DMS153 treated with DMSO at 0.1 percent for 48 hours (cell line): ENCODE results near the gene DNAJC27.

Experiments
- DNase-seq: peaks from one replicate; lab custom pipeline; 2025; ENCODE audit not compliant: unreplicated experiment; lab: John Stamatoyannopoulos, UW

The DNAJC27 gene

DNA sequence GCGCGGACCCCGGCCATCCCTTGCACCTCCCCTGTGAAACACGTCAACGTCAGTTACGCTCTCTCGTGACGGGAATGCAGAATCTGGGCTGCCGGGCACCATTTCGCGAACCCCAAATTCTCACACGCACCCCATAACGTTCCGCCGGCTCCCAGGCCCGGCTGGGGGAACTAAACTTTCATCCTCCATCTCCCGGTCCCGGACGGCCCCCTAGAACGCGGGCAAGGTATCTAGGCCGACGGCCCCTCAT, 544 bp downstream of the DNAJC27 start:
- DNase-seq: no peak

DNA sequence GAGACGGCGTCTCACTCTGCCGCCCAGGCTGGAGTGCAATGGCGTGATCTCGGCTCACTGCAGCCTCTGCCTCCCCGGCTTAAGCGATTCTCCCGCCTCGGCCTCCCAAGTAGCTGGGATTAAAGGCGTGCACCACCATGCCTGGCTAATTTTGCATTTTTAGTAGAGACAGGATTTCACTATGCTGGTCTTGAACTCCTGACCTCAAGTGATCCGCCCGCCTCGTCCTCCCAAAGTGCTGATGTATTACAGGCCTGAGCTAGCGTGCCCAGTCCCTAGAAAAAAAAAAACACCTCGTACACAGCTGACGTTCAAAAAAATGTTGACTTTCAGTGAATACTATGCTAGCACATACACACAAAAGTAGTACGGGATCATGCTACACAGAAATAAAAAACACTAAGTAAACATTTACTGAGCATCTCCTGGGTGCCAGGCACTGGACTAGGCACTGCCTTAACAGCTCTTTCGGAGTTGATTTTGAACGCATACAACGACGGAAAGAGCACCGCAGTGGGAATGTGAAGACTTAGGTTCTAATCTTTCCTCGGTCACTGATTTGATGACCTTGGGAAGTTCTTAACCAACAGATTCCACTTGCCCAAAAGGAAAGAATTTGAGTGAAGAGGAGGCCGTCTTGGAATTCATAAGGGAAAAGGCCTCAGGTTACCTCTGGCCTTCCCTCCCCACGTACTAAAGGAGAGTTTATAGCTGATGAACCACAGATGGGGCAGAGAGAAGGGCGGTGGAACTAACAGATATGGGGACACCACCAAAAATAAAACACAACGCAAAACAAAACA, 1.1 kb downstream of the DNAJC27 start:
- no peak for DNase-seq

DNA sequence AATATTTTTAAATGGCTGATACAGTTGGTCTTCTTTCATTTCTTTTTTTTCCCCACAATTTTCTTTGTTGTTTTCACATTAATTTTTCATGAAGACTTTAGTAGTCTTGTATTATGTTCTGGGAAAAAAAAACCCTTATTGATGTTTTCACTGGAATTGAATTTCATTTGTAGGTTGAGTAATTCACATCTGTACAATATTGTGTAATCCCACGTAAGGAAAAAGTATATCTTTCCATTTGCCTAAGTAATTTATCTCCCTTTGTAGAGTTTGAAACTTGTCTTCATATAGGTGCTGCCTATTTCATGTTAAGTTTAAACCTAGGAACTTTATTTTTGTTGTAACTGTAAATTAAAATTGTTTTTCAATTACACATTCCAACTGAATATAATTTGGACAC, 2.0 kb downstream of the DNAJC27 start:
- DNase-seq: no peak

DNA sequence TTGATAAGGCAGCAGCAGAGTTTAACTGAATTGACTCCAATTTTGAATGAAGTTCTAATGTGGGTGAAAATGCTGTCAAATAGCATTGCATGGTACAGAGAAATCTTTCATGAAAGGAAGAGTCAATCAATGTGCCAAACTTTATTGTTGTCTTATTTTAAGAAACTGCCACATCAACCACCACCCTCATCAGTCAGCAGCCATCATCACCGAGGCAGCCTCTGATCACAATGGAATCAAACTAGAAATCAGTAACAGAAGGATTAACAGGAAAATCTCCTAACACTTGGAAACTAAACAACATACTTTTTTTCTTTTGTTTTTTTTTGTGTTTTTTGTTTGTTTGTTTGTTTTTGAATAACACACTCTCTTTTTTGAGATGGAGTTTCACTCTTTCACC, 9.9 kb downstream of the DNAJC27 start:
- DNase-seq: no peak

DNA sequence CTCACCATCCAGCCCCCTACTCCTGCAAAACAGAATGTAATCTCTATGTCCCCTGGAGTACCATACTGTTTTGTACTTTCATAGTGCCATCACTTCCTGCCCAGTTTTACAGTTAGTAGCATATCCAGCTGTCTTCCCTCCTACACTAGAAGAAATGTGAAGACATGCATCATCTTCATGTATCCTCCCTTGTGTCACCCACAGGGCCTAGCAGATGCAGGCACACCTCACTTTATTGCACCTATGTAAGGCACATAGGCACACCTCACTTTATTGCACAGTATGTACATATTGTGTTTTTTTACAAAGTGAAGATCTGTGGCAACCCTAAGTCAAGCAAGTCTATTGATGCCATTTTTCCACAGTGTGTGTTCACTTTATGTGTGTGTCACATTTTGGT, 12.0 kb downstream of the DNAJC27 start:
- no peak for DNase-seq

DNA sequence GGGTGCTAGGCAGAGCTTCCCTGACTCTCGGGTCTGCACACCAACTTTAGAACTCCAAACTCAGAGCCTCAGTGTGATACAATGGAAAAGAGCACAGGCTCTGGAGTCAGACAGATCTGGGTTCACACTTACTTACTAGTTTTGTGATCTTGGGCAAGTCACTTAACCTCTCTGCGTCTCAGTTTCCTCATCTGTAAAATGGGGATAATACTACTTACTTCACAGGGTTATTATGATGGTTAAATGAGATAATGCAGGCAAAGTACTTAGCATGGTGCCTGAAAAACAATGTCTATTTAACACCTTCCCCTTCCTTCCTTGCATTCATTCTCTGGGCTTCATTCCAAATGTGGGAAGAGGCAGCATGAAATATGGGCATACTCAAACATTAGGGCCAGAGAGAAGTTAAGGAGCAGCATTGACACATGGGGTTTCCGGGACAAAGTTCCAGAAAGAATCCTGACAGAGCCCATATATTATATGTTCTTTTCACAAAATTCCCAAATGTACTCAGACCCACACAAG, 13.3 kb downstream of the DNAJC27 start:
- DNase-seq: no peak

DNA sequence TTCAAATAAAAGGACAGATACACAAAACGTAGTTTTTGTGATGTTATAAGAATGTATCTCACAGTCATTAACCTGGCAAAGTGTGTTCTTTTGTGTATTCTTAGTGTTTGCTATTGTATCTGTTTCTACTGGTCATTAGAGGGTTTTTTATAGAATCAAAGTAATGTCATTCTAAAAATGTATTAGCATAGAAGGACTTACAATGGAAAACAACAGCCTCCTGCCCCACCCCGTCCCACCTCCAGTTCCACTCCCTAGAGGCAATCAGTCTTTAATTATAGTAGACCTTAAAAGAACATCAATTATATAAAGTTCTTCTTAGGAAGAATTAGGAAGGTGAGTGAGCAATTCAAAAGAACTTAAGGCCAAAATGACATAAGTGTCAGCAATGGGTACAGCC, 13.8 kb downstream of the DNAJC27 start:
- no peak for DNase-seq

DNA sequence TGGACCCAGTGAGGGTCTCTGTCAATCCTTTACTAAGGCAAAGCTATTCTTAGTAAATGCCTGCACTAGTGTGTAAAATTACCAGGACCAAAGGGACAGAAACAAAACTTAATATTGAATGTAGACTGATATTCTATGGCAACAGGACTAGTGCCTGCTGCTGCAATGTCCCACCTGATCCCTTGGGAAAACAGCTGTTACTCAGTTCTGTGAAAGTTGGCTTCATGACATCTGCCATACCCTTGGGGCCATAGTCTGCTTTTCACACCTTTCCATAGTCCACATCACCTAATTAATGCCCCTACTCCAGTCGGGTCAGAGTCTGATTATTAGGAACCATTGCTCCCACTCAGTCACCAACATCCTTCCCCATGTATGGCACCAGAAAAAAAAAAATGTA, 14.5 kb downstream of the DNAJC27 start:
- DNase-seq: no peak

DNA sequence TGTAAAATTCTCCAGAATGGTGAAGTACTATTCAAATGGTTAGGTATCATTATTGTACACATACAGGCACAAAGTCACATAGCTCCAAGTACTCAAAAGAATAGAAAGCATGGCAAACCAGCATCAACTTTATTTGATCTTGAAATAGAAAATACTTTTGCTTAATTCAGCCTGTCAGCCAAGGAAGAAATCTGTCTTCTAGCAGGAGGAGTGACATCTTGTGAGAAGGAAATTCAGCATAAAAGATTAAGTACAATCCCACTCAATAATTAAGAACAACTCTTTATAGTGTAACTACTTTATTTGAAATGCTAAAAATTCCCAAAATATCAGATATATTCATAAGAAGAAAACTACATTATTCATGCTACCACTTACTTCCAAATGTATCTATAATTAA, 15.8 kb downstream of the DNAJC27 start:
- DNase-seq: no peak

DNA sequence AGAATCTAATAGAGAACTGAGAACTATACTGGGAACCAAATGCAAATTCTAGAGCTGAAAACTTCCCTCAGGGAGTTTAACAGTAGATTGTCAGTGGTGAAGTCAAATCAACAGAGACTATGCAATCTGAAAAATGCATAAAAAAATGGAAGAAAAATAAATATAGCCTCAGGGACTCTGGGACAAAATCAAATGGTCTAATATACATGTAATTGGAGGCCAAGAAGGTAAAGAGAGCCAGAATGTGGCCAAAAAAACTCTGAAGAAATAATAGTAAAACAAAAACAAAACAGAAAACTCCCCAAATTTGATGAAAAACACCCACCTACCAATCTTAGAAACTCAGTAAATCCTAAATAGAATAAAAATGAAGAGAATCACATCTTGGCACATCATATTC, 16.5 kb downstream of the DNAJC27 start:
- no peak for DNase-seq

DNA sequence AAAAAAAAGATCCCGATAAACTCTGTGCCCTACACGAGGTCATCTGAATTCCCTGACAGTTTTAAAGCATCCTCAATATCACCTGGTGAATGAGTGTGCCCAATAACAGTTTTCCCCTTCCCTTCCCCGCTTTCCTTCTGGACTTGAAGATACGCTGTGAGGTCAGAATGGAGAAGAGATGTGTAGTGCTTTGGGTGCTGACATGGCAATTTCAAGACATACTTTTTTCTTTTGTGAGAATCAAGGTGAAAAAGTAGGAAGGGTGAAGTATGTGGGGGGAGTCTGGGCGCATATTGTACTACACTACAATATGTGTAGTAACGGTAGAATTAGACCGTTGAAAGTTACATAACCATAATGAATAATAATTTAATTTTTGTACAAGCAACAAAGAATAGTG, 21.7 kb downstream of the DNAJC27 start:
- DNase-seq: no peak

DNA sequence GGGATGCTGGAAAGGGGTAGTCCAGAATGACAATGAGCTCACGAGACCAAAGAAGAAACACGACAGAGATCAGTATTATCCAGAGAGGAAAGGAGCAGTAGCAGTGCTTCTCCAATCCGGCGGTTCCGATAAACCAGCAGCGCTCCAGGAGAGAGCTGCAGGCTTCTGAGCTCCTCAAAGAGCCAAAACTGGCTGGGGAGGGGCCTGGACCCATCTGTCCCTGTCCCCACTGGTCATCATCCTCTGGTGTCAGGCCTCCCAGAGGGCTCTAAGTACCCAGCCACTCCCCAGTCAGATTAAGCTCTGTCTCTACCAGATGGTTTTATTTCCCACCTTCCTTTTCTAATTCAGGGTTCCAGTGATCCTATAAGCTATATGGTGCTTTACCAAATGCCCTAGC, 23.2 kb downstream of the DNAJC27 start:
- DNase-seq: no peak

DNA sequence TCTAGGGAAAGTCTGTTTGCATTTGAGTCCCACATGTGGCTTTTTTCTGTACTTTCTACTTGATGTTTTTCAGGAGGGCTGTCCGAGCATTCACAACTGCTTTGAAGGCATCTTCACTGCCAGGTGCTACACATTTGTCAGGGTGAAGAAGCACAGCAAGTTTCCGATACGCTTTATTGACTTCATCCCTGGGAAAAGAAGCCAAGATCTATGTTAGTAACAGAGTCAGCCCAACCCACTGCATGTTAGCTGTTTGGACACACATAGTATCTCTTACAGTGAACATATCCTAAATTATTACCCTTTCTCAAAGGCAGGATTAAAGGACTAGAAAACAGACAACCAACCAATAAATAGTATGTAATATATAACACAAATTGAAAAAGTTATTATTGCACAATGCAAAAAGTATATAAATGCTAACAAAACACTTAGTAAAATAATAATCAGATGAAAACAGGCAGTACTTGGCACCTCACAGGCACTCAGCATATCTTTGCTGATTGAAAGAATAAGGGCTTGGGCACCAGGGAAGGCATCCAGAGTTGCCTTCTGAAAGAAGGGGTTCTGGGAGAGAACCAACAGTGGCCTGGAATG, 24.1 kb downstream of the DNAJC27 start:
- DNase-seq: no peak

DNA sequence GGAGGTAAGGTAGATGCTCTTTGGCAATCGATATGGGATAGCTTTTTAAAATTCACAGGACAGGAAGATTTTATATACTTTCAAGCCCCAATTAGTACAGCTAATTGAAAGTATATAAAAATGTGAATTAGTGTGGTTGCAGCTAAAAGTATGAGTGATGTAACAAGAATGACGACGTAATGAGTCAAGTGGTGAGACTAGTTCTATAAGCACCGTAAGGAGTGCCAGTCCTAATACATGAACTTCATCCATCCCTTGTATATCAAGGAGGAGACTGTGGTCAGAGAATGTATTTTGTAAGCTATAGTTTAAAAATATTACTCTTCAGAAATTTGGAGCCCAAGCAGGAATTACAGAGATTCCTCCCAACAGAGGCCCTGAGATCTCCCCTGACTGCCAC, 25.8 kb downstream of the DNAJC27 start:
- DNase-seq: no peak

DNA sequence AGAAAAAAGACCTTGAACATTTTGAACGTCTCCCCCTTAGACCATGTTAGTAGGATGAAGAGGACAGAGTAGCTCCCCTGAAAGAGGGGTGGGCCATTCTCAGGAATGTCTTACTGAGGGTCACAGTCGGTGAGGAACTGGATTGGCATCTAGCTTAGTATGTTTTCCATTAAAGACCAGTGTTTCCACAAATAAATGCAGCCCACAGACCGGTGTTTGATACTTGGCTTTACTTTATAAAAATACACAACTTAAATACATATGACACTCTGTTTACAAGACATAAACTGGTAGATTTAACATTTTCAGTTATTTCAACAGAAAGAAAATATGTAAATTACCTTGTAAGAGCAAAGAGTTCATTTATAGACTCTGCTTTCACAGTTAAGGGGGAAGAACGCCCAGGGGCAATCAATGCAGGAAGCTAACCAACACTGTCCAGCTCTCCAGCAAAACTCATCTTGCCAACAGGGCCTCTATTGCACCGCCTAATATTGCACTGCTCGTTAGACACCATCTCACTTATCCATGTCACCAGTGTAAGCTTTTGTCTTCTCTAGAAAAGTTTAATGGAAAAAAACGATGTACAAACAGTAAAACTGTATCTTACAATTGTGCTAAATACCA, 28.2 kb downstream of the DNAJC27 start:
- DNase-seq: no peak

DNA sequence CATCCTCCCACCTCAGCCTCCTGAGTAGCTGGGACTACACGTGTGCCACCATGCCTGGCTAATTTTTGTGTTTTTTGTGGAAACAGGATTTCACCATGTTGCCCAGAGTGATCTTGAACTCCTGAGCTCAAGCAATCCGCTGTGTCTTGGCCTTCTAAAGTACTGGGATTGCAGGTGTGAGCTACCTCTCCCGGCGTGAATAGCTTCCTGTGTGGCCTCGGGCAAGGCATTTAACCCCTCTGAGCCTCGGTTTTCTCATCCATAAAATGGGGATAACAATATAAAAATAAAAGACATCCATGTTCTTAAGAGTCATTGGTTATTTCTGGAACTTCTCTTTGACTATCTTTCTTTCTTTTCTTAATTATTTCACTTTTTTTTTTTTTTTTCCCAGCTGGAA, 32.4 kb downstream of the DNAJC27 start:
- no peak for DNase-seq

DNA sequence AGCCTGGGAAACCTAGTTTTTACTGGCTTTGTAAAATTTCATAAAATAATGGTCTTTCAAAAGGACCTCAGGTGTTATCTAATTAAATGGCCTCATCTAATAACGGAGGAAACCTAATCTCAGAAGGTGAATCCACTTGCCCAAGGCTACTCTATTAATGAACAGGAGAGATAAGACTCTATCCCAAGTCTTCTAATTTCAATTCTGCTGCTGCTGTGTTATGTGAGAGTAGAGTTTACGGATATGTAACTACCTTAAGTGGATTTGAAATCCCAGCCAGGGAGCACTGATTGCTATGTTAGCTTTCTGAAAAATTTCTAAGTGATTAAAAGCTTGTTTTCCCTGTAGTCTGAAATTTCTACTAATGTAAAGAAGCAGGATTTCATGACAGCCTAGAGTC, 34.5 kb downstream of the DNAJC27 start:
- no peak for DNase-seq

DNA sequence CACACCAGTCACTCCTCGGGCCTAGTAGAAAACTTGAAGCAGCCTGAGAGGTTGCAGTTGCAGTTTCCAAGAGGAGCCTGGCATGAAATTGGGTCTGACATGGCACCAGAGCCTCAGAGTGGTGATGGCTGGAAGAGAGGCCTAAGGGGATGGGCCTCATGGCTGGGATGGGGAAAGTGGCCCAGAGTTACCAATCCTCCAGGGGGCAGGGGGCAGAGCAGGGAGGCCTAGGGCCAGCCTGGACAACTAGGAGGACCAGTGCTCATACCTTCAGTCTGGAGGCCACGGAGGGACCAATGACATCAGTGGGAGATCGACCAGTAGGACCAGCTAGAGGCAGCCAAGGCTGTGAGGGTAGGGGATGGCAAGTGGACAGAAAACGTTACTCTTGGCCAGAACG, 36.6 kb downstream of the DNAJC27 start:
- DNase-seq: no peak

DNA sequence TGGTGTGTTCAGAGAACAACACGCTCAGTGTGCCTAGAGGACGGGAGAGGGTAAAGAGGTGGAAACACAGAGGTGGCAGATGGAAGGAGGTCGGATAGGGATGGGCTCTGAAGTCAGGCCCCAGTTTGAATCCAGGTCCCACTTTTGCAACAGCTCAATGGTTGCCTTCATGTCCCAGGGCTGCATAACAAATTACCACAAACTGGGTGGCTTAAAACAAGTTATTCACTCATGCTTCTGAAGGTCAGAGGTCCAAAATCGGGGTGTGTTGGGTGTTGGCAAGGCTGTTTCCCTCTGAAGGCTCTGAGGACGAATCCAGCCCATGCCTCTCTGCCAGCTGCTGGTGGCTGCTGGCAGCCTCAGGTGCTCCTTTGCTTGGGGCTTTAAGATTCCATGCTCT, 39.0 kb downstream of the DNAJC27 start:
- DNase-seq: no peak

DNA sequence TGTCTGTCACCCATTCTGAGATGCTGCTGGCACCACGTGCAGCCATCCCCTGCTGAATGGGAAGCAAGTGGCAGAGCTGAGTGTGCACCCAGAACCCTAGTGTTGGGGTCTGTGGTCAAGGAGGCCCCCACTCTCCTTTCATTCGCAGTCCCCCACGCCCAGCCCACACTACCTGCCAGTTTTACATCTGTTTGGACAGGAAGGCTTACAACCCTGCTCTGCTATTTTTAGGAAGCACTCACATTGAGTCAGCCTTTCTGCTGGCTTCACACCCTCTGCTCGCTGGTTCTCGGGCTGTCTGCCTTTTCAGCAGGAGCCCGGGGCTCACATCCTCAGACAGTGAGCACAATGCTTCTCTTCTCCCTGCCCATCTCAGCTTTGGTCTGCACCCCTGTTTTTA, 41.0 kb downstream of the DNAJC27 start:
- no peak for DNase-seq

DNA sequence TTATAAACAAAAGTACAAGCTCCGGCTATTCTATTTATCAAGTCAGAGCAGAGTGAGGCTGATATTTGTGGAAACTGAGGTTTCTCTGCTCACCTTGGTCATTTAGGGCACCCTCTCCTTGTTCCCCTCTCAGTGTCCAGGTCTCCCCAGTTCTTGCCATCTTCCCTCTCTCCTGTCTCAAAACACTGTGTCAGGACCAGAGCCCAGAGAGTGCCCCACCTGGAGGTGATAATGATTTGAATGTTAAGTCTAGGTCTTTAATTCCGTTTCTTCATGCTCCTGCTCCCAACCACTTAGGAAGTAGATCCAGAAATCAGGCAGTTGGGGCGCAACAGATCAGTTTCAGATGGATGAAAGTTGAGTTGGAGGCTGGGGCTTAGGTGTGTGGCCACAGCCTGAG, 42.5 kb downstream of the DNAJC27 start:
- DNase-seq: no peak

DNA sequence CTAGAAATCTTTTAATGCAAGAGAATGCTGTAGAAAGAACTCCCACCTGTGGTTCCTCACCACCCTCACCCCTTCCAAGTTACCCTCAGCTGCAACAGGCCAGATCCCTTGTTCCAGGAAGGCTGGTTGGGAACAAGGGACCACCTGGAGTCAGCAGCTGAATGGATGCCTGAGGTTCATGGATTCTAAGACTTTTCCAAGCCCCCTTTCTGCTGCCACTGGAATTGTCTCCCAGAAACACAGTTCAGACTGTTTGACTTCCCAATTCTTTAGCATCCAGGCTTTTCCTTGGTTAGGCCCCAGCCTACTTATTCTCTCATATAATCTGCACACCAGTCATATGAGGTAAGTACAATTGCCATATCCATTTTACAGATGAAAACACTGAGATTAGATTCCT, 43.7 kb downstream of the DNAJC27 start:
- DNase-seq: no peak
